HUDEP-2 (cell line): ENCODE data around the gene TCF3.

Source experiments
- DNase-seq, 76 experiments: peaks; one replicate each; lab custom pipeline; 2025; ENCODE audit not compliant: unreplicated experiment in 76 of 76; lab: John Stamatoyannopoulos, UW

Gene TCF3

DNA sequence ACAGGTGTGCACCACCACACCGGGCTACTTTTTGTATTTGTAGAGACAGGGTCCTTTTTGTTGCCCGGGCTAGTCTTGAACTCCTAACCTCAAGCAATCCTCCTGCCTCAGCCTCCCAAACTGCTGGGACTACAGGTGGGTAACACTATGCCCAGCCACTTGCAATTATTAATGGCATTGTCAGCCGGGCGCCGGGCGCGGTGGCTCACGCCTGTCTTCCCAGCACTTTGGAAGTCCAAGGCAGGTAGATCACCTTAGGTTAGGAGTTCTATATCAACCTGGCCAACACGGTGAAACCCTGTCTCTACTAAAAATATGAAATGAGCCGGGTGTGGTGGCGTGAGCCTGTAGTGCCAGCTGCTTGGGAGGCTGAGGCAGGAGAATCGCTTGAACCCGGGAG, 81.6 kb downstream of the TCF3 start:
- no peak for DNase-seq

DNA sequence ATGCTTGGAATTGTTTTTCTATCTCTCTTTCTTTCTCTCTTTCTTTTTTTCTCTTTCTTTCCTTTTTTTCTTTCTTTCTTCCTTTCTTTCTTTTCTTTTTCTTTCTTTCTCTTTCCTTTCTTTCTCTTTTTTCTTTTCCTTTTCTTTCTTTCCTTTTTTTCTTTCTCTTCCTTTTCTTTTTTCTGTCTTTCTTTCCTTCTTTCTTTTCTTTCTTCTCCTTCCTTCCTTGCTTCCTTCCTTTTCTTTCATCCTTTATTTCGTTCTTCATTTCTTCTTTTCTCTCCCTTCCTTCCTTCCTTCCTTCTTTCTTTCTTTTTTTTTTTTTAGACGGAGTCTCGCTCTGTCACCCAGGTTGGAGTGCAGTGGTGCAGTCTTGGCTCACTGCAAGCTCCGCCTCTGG, 82.4 kb downstream of the TCF3 start:
- DNase-seq = no peak

DNA sequence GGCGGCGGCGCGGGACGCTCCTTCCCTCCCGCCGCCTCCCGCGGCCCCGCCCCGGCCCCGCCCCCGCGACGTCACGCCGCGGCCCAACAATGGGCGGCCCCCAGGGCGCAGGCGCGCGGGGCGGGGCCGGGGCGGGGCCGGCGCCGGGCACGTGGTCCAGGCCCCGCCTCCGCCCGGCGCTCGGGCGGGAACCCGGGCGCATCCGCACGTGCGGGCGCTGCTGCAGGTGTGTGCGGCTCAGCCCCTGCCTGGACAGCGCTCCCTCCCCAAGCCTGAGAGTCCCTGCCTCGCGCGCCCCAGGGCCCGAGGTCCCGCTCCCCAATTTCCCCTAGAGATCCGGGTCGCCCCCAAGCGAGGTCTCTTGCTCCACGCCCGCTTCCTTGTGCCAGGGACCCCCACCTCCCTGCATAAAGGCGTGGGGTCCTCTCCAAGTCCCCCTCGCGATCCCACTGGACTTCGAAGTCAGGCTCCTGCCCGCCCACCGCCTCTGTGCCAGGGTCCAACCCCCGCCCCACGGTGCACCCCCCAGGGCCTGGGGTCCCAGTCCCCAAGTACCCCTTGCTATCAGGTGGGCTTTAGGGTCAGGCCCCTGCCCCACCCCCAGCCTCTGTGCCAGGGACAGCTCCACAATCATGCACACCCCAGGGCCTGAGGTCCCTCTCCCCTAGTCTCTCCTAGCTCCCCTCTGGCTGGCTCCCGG, 83.9 kb downstream of the TCF3 start, which contains the start of gene MEX3D:
Gene MEX3D, minus strand, starts transcription at position 6 of the 700 bp plus-strand sequence. CDS start 267 bp downstream, outside the sequence.
- DNase-seq = peak in 61 of 76 experiments; percentile 22 to 89 (median 64)

DNA sequence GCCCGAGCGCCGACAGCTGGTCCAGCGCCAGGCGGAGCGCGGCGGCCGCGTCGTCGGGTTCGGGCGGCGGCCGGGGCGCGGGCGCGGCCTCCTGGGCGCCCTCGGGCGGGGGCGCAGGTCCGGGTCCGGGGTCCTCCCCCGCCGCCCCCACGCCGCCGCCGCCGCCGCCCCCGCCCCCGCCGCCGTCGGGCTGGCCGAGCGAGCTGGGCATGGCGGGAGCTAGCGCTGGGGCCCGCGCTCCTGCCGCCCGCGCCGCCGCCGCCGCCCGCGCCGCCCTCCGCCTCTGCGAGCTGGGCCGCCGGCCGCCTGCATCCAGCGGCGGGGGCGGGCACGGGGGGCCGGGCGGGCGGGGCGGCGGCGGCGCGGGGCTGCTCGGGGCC, 84.6 kb downstream of the TCF3 start:
- no peak for DNase-seq

- peak in 14 of 76 experiments; percentile 14 to 45 (median 26) for DNase-seq
Observed at GRCh38 chr19:1567116-1567847, 85.1 kb downstream of the TCF3 start.

DNA sequence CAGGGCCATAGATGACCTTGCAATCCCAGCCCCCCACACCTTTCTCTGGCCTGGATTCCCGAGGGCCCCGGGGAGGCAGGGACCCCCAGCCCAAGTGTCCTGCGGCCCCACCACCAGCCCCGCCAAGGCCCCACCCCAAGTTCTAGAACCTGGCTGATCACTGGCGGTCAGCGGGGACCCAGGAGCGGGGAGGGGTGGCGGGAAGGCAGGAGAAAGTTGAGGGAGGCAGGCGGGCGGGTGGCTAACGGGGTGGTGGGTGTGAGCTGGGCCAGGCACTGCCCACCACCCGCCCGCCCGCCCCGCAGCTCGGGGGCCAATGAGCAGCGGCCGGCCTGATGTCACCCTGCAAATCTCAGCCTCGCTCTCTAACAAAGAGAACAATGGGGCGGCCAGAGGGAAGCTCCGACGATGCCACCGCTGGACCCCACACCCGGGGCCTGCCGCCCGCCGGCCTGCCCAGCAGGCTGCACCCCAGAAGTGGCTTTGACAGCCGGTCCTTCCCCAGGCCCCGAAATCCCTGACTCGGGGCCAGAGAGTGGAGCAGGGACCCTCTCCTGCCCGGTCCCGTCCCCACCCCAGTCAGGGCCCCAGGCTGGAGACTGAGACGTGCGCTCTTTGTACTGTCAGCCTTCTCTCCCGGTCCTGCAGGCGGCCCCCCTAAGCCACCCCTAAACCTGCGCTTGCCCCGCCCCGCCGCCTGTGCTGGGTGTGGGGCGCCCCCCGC, 85.9 kb downstream of the TCF3 start:
- no peak for DNase-seq

GRCh38 chr19:1563251-1563650, 89.2 kb downstream of the TCF3 start:
- DNase-seq = no peak

- DNase-seq = no peak
Observed at GRCh38 chr19:1561236-1561842, 91.1 kb downstream of the TCF3 start.

GRCh38 chr19:1560286-1560882, 92.0 kb downstream of the TCF3 start:
- DNase-seq = no peak
